Left ventricle myocardium inferior (tissue), 1 donor: Measurements from ENCODE around the gene PRDX2. TPM values are rescaled to one million over a fixed set of nuclear protein-coding genes. Genes with fewer than 3 reads are reported as not detected.

ENCODE experiments used
- DNase-seq: peaks from one replicate; pipeline ENCODE4 v3.0.0-alpha.2; 2020
- H3K27ac ChIP-seq: fragments of 200-600 bp; replicated peaks from 2 replicates; pipeline ENCODE4 v1.8.0; 2021
- H3K27me3 ChIP-seq: fragments of 200-600 bp; 2 replicates; pipeline ENCODE4 v1.8.0; 2021; ENCODE audit warnings: low read depth
- H3K36me3 ChIP-seq: fragments of 200-600 bp; 2 replicates; pipeline ENCODE4 v1.8.0; 2021
- H3K4me1 ChIP-seq: fragments of 200-600 bp; 2 replicates; pipeline ENCODE4 v1.8.0; 2021
- H3K4me3 ChIP-seq: fragments of 200-600 bp; 2 replicates; pipeline ENCODE4 v1.8.0; 2021; ENCODE audit warnings: mild to moderate bottlenecking, moderate library complexity
- H3K9me3 ChIP-seq: fragments of 200-600 bp; replicated peaks from 2 replicates; pipeline ENCODE4 v1.8.0; 2021
- intact Hi-C: fragments of 100-400 bp; cut with micrococcal nuclease; formaldehyde crosslinking; loops from one replicate; pipeline ENCODE4 v1.11.0; 2022
- total RNA-seq: library from RNA; stranded (reverse); fragmentation: NEBNext Ultra II Directional; extraction: Animal tissue kit (Norgen Biotek cat#: 25700); gene quantifications from one replicate; pipeline ENCODE4 v1.2.1, GENCODE V29; 2021
- TF ChIP-seq, protein P1 (sequence below): fragments of 200-600 bp; IDR thresholded peaks from 2 replicates; pipeline ENCODE4 v1.8.0; 2021; ENCODE audit warnings: antibody characterized with exemption, mild to moderate bottlenecking, borderline replicate concordance
- donor health status: DM: no; HTN: yes; CAD: no; lungs with severe emphysema.

Gene PRDX2
- total RNA-seq, 1 donor from 2014 or later, result 700 TPM

DNA sequence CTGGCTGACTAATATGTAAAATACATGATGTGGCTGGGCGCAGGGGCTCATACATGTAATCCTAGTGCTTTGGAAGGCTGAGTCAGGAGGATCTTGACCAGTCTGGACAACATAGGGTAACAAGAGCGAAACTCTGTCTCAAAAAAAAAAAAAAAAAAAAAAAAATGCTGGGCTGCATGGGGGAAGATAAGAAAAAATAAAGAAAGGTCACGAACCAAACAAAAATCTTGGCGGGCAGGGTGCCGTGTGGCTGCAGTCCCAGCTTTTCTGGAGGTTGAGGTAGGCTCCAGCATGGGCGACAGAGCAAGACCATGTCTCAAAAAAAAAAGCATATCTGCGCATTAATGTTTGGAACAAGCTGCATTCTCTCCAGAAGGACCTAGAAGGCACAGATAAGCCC lies 13.5 kb upstream of the PRDX2 start:
- no peak for DNase-seq
- Histone ChIP-seq H3K4me1 (no peaks in the 10 kb centered on the region), H3K27me3 (no peaks in the 10 kb centered on the region), H3K4me3 (no peak overlapping the region), H3K36me3 (peaks cover 26% of the 10 kb centered on the region), H3K9me3 (no peaks in the 10 kb centered on the region), H3K27ac (no peak overlapping the region)
- TF ChIP-seq, protein P1, sequence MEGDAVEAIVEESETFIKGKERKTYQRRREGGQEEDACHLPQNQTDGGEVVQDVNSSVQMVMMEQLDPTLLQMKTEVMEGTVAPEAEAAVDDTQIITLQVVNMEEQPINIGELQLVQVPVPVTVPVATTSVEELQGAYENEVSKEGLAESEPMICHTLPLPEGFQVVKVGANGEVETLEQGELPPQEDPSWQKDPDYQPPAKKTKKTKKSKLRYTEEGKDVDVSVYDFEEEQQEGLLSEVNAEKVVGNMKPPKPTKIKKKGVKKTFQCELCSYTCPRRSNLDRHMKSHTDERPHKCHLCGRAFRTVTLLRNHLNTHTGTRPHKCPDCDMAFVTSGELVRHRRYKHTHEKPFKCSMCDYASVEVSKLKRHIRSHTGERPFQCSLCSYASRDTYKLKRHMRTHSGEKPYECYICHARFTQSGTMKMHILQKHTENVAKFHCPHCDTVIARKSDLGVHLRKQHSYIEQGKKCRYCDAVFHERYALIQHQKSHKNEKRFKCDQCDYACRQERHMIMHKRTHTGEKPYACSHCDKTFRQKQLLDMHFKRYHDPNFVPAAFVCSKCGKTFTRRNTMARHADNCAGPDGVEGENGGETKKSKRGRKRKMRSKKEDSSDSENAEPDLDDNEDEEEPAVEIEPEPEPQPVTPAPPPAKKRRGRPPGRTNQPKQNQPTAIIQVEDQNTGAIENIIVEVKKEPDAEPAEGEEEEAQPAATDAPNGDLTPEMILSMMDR, result no peak
- intact Hi-C loops, result no loop called here

DNA sequence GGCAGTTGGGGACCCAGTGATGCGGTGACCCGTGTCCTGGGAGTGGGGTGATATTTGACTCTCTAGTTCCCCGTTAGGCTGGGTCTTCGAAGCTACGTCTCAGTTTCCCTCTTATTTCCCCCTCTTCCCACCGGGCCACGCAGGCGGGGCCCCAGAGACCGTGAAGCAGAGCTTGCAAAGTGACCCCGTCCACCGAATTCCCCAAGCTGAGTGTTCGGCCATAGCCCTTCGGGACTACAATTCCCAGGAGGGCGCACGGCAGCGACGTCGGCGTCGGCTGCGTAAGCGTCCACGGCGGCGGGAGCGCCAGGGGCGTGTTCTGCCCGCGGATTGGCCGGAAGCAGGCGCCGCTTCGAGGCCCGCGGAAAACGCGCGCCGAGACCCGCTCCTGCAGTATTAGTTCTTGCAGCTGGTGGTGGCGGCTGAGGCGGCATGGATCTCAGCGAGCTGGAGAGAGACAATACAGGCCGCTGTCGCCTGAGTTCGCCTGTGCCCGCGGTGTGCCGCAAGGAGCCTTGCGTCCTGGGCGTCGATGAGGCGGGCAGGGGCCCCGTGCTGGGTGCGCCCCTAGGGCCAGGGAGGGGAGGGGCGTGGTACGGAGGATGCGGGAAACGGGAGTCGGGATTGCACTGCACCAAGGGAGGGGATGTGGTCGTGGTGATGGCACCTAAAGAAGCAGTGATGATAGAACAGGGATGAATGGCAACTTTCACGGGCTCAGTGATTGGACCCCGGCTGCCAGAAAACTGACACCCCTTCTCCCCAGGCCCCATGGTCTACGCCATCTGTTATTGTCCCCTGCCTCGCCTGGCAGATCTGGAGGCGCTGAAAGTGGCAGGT lies 4.9 kb upstream of the PRDX2 start, which contains the start of gene RNASEH2A:
Gene RNASEH2A (plus strand): TSS at position 343 of the 840 bp plus-strand sequence. CDS start 90 bp downstream, at position 433.
- intact Hi-C loops, result loop anchor here (5.0 kb wide), 1 partner anchor 36 kb away; no protein-coding TSS in a partner anchor
- H3K4me1 ChIP-seq, result peaks cover 27% of the 10 kb centered on the region
- no peaks in the 10 kb centered on the region for H3K9me3 ChIP-seq
- TF ChIP-seq, protein P1, result peak; percentile 35
- H3K4me3 ChIP-seq, result peak within 1 kb of the TSS; percentile 78
- peak; percentile 91 for DNase-seq
- H3K27ac ChIP-seq, result peak within 1 kb of the TSS; percentile 74
- peaks cover 13% of the 10 kb centered on the region for H3K36me3 ChIP-seq
- no peaks in the 10 kb centered on the region for H3K27me3 ChIP-seq

DNA sequence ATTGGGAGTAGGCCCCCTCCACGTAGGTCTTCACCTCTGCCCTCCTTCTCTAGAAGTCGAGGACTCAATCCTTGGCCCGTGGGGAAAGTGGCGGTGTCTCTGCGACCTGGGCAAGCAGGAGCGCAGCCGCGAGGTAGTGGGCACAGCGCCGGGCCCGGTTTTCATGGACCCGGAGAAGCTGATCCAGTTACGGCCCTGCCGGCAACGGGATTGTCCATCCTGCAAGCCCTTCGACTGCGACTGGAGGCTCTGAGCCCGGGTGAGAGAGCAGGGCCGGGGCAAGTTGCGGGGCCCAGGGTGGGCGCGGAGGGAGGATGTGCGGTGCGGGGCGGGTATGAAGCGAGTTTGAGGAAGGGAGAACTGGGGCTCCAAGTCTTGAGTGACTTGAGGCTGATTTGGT lies 2.5 kb upstream of the PRDX2 start:
- Histone ChIP-seq H3K4me1 (peaks cover 45% of the 10 kb centered on the region), H3K36me3 (peaks cover 16% of the 10 kb centered on the region), H3K27ac (no peak overlapping the region), H3K27me3 (no peaks in the 10 kb centered on the region), H3K4me3 (no peak overlapping the region), H3K9me3 (no peaks in the 10 kb centered on the region)
- intact Hi-C loops, result no loop called here
- TF ChIP-seq, protein P1, result no peak
- DNase-seq, result no peak

DNA sequence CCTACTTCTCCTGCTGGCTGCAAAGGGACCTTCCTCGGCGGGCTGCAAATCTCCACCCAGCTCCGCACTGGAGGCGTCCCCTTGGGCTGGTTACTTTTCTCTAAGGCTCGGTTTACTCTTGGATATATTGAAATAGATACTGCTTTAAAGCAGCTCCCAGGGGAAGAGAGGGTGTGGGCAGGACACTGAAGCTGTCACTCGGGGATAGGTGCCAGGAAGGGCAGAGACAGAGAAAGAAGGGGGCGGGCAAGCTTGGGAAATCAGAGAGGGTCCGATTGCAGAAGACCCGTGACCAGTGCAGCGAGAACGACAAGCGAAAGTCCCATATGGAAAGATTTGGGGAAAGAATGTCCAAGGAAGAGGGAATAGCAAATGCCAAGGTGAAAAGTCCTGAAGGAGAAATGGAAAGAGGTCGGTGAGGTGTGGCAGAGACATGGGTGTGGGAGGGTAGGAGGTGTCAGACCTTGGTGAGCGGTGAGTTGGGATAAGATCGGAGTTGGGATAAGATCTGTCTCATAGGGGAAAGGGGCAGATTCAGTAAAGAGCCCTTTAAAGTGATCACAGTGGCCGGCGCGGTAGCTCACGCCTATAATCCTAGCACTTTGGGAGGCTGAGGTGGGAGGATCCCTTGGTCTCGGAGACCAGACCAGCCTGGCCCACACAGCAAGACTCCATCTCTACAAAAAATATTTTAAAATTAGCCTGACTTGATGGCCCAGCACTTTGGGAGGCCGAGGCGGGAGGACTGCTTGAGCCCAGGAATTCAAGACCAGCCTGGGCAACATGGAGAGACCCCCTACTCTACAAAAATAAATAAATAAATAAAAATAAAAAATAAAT lies 887 bp upstream of the PRDX2 start:
- Histone ChIP-seq H3K27ac (peak overlapping the region; percentile 93), H3K36me3 (peaks cover 31% of the 10 kb centered on the region), H3K27me3 (no peaks in the 10 kb centered on the region), H3K4me1 (peaks cover 45% of the 10 kb centered on the region), H3K4me3 (peak overlapping the region; percentile 98), H3K9me3 (no peaks in the 10 kb centered on the region)
- TF ChIP-seq, protein P1, result no peak
- intact Hi-C loops, result no loop called here
- DNase-seq, result no peak

DNA sequence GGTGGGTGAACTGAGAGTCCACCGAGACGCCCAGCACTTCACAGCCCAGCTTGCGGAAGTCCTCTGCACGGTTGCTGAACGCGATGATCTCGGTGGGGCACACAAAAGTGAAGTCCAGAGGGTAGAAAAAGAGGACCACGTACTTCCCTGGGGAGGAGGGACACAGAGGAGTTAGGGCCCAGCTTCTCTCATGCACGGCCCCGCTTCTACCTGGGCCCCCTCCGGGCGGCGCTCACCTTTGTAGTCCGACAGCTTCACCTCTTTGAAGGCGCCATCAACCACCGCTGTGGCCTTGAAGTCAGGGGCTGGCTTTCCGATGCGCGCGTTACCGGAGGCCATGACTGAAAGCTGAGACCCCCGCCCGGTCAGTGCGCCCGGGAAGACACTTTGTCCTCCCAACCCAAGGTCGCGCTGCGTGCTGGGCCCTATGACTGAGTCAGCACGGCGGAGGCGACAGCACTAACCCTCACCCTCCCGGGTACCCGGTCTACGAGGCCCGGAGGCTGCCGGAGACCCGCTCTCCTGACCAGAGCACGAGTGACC lies 606 bp downstream of the PRDX2 start:
- Histone ChIP-seq H3K9me3 (no peaks in the 10 kb centered on the region), H3K27me3 (no peaks in the 10 kb centered on the region), H3K36me3 (peaks cover 38% of the 10 kb centered on the region), H3K27ac (peak overlapping the region; percentile 93), H3K4me3 (peak overlapping the region; percentile 98), H3K4me1 (peaks cover 37% of the 10 kb centered on the region)
- TF ChIP-seq, protein P1, result no peak
- intact Hi-C loops, result no loop called here
- DNase-seq, result no peak
